GM12892 (cell line): ENCODE measurements around the gene BLVRA.

Source experiments
- POLR2A ChIP-seq: IDR thresholded peaks from 2 replicates; pipeline ENCODE4 v1.6.1; 2011; ENCODE audit warnings: low read depth, low read length, control low read depth
- POLR2AphosphoS5 ChIP-seq: IDR thresholded peaks from 2 replicates; pipeline ENCODE4 v1.6.1; 2011; ENCODE audit warnings: low read depth, low read length, control low read depth
- TAF1 ChIP-seq: IDR thresholded peaks from 2 replicates; pipeline ENCODE4 v1.6.1; 2011; ENCODE audit warnings: low read depth, mild to moderate bottlenecking, control low read depth, low read length, borderline replicate concordance

GRCh38 chr7:43757073-43757720 lies 1.3 kb upstream of the BLVRA start:
- no peak for TF ChIP-seq POLR2AphosphoS5
- TF ChIP-seq POLR2A: no peak
- no peak for TF ChIP-seq TAF1
